ENCODE measurements around the gene IER2. TPM values are rescaled to one million over a fixed set of nuclear protein-coding genes. Genes with fewer than 3 reads are reported as not detected.

Gene IER2
- total RNA-seq, 1 experiment from 2014 or later, result 164 TPM

DNA sequence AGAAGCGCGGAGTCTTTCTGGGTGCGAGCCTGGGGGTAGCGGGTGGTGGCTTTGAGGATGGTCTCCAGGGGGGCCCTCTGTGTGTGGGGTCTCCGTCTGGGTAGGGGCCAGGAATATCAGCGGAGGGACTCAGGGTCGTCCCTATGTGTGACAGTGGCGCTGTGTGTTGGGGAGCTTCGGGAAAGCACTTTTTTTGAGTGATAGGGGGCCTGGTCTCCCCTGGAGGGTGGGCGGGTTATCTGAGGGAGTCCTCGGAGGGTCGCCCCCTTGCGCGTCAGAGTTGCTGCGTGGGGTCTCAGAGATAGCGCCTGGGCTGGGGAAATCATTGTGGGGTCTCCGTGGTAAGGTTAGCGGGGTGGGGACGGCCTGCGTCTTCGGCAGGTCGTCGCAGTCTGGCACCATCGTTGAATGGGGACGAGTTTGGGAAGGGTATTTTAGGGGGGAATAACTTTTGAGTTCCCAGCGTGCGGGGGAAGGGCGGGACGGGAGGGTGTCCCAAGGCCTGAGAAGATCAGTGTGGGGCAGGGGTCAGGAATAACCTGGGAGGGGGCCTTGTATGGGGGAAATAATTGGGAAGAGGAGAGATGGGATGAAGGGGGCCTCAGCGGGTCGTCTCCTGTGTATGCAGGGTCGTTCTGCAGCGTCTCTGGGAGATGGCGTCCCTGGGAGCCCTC is 857 bp downstream of the IER2 start:
- peak; percentile 49 for DNase-seq (ENCODE audit: low spot score)
- TF ChIP-seq, protein P1, sequence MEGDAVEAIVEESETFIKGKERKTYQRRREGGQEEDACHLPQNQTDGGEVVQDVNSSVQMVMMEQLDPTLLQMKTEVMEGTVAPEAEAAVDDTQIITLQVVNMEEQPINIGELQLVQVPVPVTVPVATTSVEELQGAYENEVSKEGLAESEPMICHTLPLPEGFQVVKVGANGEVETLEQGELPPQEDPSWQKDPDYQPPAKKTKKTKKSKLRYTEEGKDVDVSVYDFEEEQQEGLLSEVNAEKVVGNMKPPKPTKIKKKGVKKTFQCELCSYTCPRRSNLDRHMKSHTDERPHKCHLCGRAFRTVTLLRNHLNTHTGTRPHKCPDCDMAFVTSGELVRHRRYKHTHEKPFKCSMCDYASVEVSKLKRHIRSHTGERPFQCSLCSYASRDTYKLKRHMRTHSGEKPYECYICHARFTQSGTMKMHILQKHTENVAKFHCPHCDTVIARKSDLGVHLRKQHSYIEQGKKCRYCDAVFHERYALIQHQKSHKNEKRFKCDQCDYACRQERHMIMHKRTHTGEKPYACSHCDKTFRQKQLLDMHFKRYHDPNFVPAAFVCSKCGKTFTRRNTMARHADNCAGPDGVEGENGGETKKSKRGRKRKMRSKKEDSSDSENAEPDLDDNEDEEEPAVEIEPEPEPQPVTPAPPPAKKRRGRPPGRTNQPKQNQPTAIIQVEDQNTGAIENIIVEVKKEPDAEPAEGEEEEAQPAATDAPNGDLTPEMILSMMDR (conservative IDR thresholded peaks at IDR 0.05; ENCODE audit: low read depth, low read length), result no peak
- no peak for TF ChIP-seq EZH2 (IDR thresholded peaks at IDR 0.05; ENCODE audit: borderline replicate concordance, low read depth, low read length, poor library complexity, severe bottlenecking)
- no peaks in the 10 kb centered on the region for H3K27me3 ChIP-seq (replicated peaks; ENCODE audit: insufficient read depth, low read depth, low read length, poor library complexity)
- peaks cover 17% of the 10 kb centered on the region for H3K36me3 ChIP-seq (ENCODE audit: insufficient read depth, low read length, poor library complexity, severe bottlenecking)
- H3K9me3 ChIP-seq (ENCODE audit: low read depth, low read length, poor library complexity, severe bottlenecking), result no peaks in the 10 kb centered on the region
- BruUV-seq (replicated peaks), result TSS peak; percentile 41
- H3K4me1 ChIP-seq (ENCODE audit: insufficient read depth, low read length, poor library complexity, severe bottlenecking), result peaks cover 12% of the 10 kb centered on the region
- CTCF ChIA-PET, result no interaction called here
- H3K27ac ChIP-seq (ENCODE audit: low read depth, low read length, poor library complexity, severe bottlenecking), result peak overlapping the region; percentile 98
- POLR2A ChIA-PET (ENCODE audit: low non-redundant PET), result interaction anchor here (0.5 kb wide), 1 partner anchor 330 kb away, joined by 6 read pairs; no protein-coding TSS in a partner anchor
- intact Hi-C loops (cut with micrococcal nuclease; ENCODE audit: unreplicated experiment), result loop anchor here (2.0 kb wide), 2 partner anchors 14 to 32 kb away; partner anchors contain the start of gene NACC1
- peak overlapping the region; percentile 72 for H3K4me3 ChIP-seq (ENCODE audit: low read depth, low read length, poor library complexity, severe bottlenecking)

DNA sequence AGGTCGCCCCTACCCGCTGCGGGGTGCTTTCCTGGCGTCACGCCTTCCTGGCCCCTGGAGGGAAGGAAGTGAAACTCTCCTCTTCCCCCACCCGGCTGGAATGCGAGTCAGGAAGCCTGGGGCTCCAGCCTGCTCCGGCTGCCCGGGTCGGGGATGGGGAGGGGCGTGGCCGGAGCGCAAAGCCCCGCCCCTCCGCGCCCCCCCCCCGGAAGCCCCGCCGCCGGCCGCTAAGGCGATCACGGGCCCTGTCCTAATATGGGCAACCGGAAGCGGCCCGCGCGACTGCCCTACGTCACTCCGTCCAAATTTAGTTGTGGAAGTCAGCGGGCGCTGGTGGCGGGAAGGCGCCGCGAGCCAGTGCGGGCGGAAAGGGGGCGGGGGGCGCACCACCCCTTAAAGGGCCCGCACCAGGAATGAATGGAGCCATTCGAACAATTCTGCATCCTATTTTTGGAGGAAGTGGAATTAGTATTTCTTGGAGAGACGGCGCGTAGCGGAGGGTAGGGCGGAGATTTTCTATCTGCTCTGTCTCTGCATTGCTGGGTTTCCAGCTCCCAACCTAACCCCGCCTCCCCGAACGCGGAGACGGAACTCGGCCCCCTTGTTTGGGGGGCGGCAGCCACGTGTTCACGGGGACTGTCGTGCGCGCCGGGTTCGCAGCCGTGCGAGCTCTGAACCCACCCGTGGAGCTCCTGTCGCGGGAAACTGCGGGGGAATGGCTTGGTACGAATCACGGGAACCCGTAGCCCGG is 1.6 kb downstream of the IER2 start:
- no TSS peak for BruUV-seq (replicated peaks)
- CTCF ChIA-PET, result interaction anchor here (1.4 kb wide), 1 partner anchor 43 kb away, joined by 9 read pairs; no protein-coding TSS in a partner anchor
- Histone ChIP-seq H3K27ac (ENCODE audit: low read depth, low read length, poor library complexity, severe bottlenecking) (peak overlapping the region; percentile 100), H3K36me3 (ENCODE audit: insufficient read depth, low read length, poor library complexity, severe bottlenecking) (peaks cover 17% of the 10 kb centered on the region), H3K4me3 (ENCODE audit: low read depth, low read length, poor library complexity, severe bottlenecking) (peak overlapping the region; percentile 79), H3K9me3 (ENCODE audit: low read depth, low read length, poor library complexity, severe bottlenecking) (no peaks in the 10 kb centered on the region), H3K27me3 (replicated peaks; ENCODE audit: insufficient read depth, low read depth, low read length, poor library complexity) (no peaks in the 10 kb centered on the region), H3K4me1 (ENCODE audit: insufficient read depth, low read length, poor library complexity, severe bottlenecking) (peaks cover 19% of the 10 kb centered on the region)
- TF ChIP-seq, protein P1 (conservative IDR thresholded peaks at IDR 0.05; ENCODE audit: low read depth, low read length), result no peak
- TF ChIP-seq EZH2 (IDR thresholded peaks at IDR 0.05; ENCODE audit: borderline replicate concordance, low read depth, low read length, poor library complexity, severe bottlenecking), result no peak
- POLR2A ChIA-PET (ENCODE audit: low non-redundant PET), result interaction anchor here (0.5 to 1.7 kb wide), 4 partner anchors 10 to 34 kb away, joined by 4 to 13 read pairs (median 10); partner anchors contain the start of gene NACC1
- intact Hi-C loops (cut with micrococcal nuclease; ENCODE audit: unreplicated experiment), result loop anchor here (2.0 kb wide), 2 partner anchors 13 to 33 kb away; partner anchors contain the start of gene NACC1
- peak; percentile 99 for DNase-seq (ENCODE audit: low spot score)

DNA sequence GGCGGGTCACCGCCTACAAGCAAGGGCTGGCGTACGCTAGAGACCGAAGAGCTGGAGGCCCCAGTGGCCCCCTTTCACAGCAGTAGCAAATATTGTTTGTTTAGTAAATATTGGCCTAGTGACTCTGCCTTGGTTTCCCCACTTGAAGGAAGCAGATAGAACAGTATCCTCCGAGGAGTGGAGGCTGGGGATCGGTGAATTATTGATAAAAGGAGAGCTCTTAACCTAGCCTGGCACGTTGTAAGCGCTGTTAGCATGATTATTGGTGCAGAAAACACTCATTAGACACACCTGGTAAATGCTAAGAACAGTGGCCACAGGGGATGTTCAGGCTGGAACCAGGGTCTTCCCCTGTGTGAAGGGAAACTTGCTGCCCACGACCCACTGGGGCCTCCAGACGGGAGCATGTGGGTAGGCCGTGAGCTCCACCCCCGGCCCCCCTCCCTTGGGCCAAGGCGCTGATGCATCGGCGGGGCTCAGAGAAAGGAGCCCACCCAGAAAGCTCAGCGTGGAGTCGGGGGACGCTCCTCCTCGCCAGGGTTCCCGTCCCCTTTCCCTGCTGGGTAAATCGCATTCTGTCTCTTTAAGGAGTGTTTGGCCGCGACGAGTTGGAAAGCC is 2.3 kb downstream of the IER2 start:
- H3K4me1 ChIP-seq (ENCODE audit: insufficient read depth, low read length, poor library complexity, severe bottlenecking), result peaks cover 19% of the 10 kb centered on the region
- peak; percentile 99 for DNase-seq (ENCODE audit: low spot score)
- no peaks in the 10 kb centered on the region for H3K27me3 ChIP-seq (replicated peaks; ENCODE audit: insufficient read depth, low read depth, low read length, poor library complexity)
- no TSS peak for BruUV-seq (replicated peaks)
- intact Hi-C loops (cut with micrococcal nuclease; ENCODE audit: unreplicated experiment), result no loop called here
- H3K9me3 ChIP-seq (ENCODE audit: low read depth, low read length, poor library complexity, severe bottlenecking), result no peaks in the 10 kb centered on the region
- peak overlapping the region; percentile 100 for H3K27ac ChIP-seq (ENCODE audit: low read depth, low read length, poor library complexity, severe bottlenecking)
- ChIA-PET POLR2A (ENCODE audit: low non-redundant PET) (interaction anchor here (0.7 to 1.7 kb wide), 5 partner anchors 9 to 175 kb away, joined by 3 to 13 read pairs (median 4); partner anchors contain the start of gene NACC1), CTCF (interaction anchor here (0.9 to 1.4 kb wide), 2 partner anchors 42 to 110 kb away, joined by 5 to 9 read pairs; no protein-coding TSS in a partner anchor)
- peak overlapping the region; percentile 79 for H3K4me3 ChIP-seq (ENCODE audit: low read depth, low read length, poor library complexity, severe bottlenecking)
- no peak for TF ChIP-seq EZH2 (IDR thresholded peaks at IDR 0.05; ENCODE audit: borderline replicate concordance, low read depth, low read length, poor library complexity, severe bottlenecking)
- TF ChIP-seq, protein P1 (conservative IDR thresholded peaks at IDR 0.05; ENCODE audit: low read depth, low read length), result no peak
- H3K36me3 ChIP-seq (ENCODE audit: insufficient read depth, low read length, poor library complexity, severe bottlenecking), result peaks cover 17% of the 10 kb centered on the region
